GM21717 (cell line): Measurements from ENCODE around the gene SPTBN4.
A peak's percentile ranks its signal among the peaks of the same experiment; 100 is the strongest.
"Not testable (repeated sequence)": the region's sequence is repeated elsewhere in the genome, so short reads cannot be mapped to it uniquely, and the experiment has no call there.

Source experiments
- ATAC-seq: cut with Tn5 transposase; IDR thresholded peaks from one replicate; pipeline ENCODE4 v1.9.1; 2021; ENCODE audit warnings: mild to moderate bottlenecking, moderate library complexity; ENCODE audit not compliant: unreplicated experiment

Gene SPTBN4

GRCh38 chr19:40464059-40465024 is 2.5 kb upstream of the SPTBN4 start:
- ATAC-seq, result no peak

- no peak for ATAC-seq
Measured at GRCh38 chr19:40465025-40465556, 1.7 kb upstream of the SPTBN4 start.

GRCh38 chr19:40465557-40466218 is 1.1 kb upstream of the SPTBN4 start, which contains the start of gene BLVRB:
Gene BLVRB, minus strand, starts transcription at chr19:40465745. Its CDS starts 57 bp downstream, at chr19:40465688.
- ATAC-seq, result peak; percentile 68

- ATAC-seq, result peak; percentile 25
Measured at GRCh38 chr19:40466219-40466984, 399 bp upstream of the SPTBN4 start.

- ATAC-seq, result no peak
Measured at GRCh38 chr19:40469011-40469410, 2.2 kb downstream of the SPTBN4 start.

- no peak for ATAC-seq
Measured at GRCh38 chr19:40471111-40471510, 4.3 kb downstream of the SPTBN4 start.

- ATAC-seq, result no peak
Measured at GRCh38 chr19:40472516-40472915, 5.7 kb downstream of the SPTBN4 start.

GRCh38 chr19:40474737-40475136 is 7.9 kb downstream of the SPTBN4 start:
- no peak for ATAC-seq

- not testable (repeated sequence) for ATAC-seq
Measured at GRCh38 chr19:40475878-40476644, 9.3 kb downstream of the SPTBN4 start.

GRCh38 chr19:40486017-40486416 is 19.2 kb downstream of the SPTBN4 start:
- no peak for ATAC-seq

GRCh38 chr19:40489882-40490230 is 23.1 kb downstream of the SPTBN4 start:
- ATAC-seq, result no peak

GRCh38 chr19:40492274-40492673 is 25.5 kb downstream of the SPTBN4 start:
- no peak for ATAC-seq

GRCh38 chr19:40493778-40494177 is 27.0 kb downstream of the SPTBN4 start:
- no peak for ATAC-seq

- ATAC-seq, result no peak
Measured at GRCh38 chr19:40494191-40494838, 27.5 kb downstream of the SPTBN4 start.

- ATAC-seq, result no peak
Measured at GRCh38 chr19:40497214-40497613, 30.4 kb downstream of the SPTBN4 start.

GRCh38 chr19:40499320-40499719 is 32.5 kb downstream of the SPTBN4 start:
- no peak for ATAC-seq

GRCh38 chr19:40500678-40501530 is 34.1 kb downstream of the SPTBN4 start:
- ATAC-seq, result not testable (repeated sequence)

- ATAC-seq, result no peak
Measured at GRCh38 chr19:40501599-40501998, 34.8 kb downstream of the SPTBN4 start.

- no peak for ATAC-seq
Measured at GRCh38 chr19:40502081-40502480, 35.3 kb downstream of the SPTBN4 start.
